H9 (cell line): ENCODE measurements around the gene HECTD2. TPM values are rescaled to one million over a fixed set of nuclear protein-coding genes. Genes with fewer than 3 reads are reported as not detected.

ENCODE experiments used
- DNase-seq: peaks from one replicate; pipeline ENCODE4 v3.0.0-alpha.2; 2017
- H2AFZ ChIP-seq: one replicate; pipeline ENCODE4 v1.6.1; 2013; ENCODE audit warnings: mild to moderate bottlenecking, low read length, control low read depth, moderate library complexity
- H2AK5ac ChIP-seq: 2 replicates; pipeline ENCODE4 v1.6.1; 2013; ENCODE audit warnings: low read length, control low read depth, mixed read lengths; ENCODE audit not compliant: insufficient read length
- H2BK120ac ChIP-seq: one replicate; pipeline ENCODE4 v1.6.1; 2013; ENCODE audit warnings: low read depth, mild to moderate bottlenecking, low read length, control low read depth, inconsistent platforms; ENCODE audit not compliant: poor library complexity, severe bottlenecking
- H2BK12ac ChIP-seq: 2 replicates; pipeline ENCODE4 v1.6.1; 2013; ENCODE audit warnings: low read length, control low read depth, mixed read lengths, low read depth; ENCODE audit not compliant: insufficient read length
- H2BK15ac ChIP-seq: 2 replicates; pipeline ENCODE4 v1.6.1; 2013; ENCODE audit warnings: low read depth, low read length, control low read depth
- H2BK20ac ChIP-seq: one replicate; pipeline ENCODE4 v1.6.1; 2013; ENCODE audit warnings: low read depth, mild to moderate bottlenecking, low read length, control low read depth, inconsistent platforms; ENCODE audit not compliant: poor library complexity, severe bottlenecking
- H2BK5ac ChIP-seq: 2 replicates; pipeline ENCODE4 v1.6.1; 2013; ENCODE audit warnings: low read length, control low read depth, mixed read lengths; ENCODE audit not compliant: insufficient read length
- H3K14ac ChIP-seq: 2 replicates; pipeline ENCODE4 v1.6.1; 2013; ENCODE audit warnings: low read length, control low read depth; ENCODE audit not compliant: insufficient read depth
- H3K18ac ChIP-seq: 2 replicates; pipeline ENCODE4 v1.6.1; 2013; ENCODE audit warnings: low read depth, mild to moderate bottlenecking, mixed read lengths, low read length, control low read depth; ENCODE audit not compliant: insufficient read length
- H3K23ac ChIP-seq: 2 replicates; pipeline ENCODE4 v1.6.1; 2013; ENCODE audit warnings: low read length, control low read depth, mixed read lengths, low read depth; ENCODE audit not compliant: insufficient read length
- H3K23me2 ChIP-seq: 2 replicates; pipeline ENCODE4 v1.6.1; 2013; ENCODE audit warnings: low read depth, mild to moderate bottlenecking, mixed read lengths, low read length, control low read depth; ENCODE audit not compliant: insufficient read length, poor library complexity, severe bottlenecking
- H3K27ac ChIP-seq: 2 replicates; pipeline ENCODE4 v1.5.1; 2013; ENCODE audit warnings: low read length, control low read depth, mixed read lengths, low read depth; ENCODE audit not compliant: insufficient read length
- H3K27me3 ChIP-seq: 2 replicates; pipeline ENCODE4 v1.6.1; 2013; ENCODE audit warnings: low read length, control low read depth, inconsistent platforms; ENCODE audit not compliant: insufficient read depth
- H3K4ac ChIP-seq: 2 replicates; pipeline ENCODE4 v1.6.1; 2013; ENCODE audit warnings: low read depth, mild to moderate bottlenecking, control low read depth, inconsistent platforms, low read length, moderate library complexity
- H3K4me1 ChIP-seq: 2 replicates; pipeline ENCODE4 v1.6.1; 2013; ENCODE audit warnings: low read length, control low read depth, inconsistent platforms; ENCODE audit not compliant: insufficient read depth
- H3K4me2 ChIP-seq: 2 replicates; pipeline ENCODE4 v1.6.1; 2013; ENCODE audit warnings: low read length, control low read depth, mixed read lengths; ENCODE audit not compliant: insufficient read length, insufficient read depth
- H3K56ac ChIP-seq: 2 replicates; pipeline ENCODE4 v1.6.1; 2013; ENCODE audit warnings: low read depth, mild to moderate bottlenecking, mixed read lengths, low read length, control low read depth; ENCODE audit not compliant: insufficient read length
- H3K79me1 ChIP-seq: 2 replicates; pipeline ENCODE4 v1.6.1; 2013; ENCODE audit warnings: low read depth, mild to moderate bottlenecking, moderate library complexity, low read length, control low read depth, inconsistent platforms; ENCODE audit not compliant: insufficient read depth, poor library complexity, severe bottlenecking
- H3K79me2 ChIP-seq: 2 replicates; pipeline ENCODE4 v1.6.1; 2013; ENCODE audit warnings: low read length, control low read depth, inconsistent platforms; ENCODE audit not compliant: insufficient read depth
- H3K9ac ChIP-seq: 2 replicates; pipeline ENCODE4 v1.6.1; 2013; ENCODE audit warnings: low read length, control low read depth, mixed read lengths; ENCODE audit not compliant: insufficient read length; ENCODE audit errors: extremely low read depth
- H3K9me3 ChIP-seq: one replicate; pipeline ENCODE4 v1.6.1; 2013; ENCODE audit warnings: low read depth, low read length, inconsistent platforms; ENCODE audit not compliant: control insufficient read depth
- H3T11ph ChIP-seq: one replicate; pipeline ENCODE4 v1.6.1; 2013; ENCODE audit warnings: mild to moderate bottlenecking, low read length, control low read depth, inconsistent platforms
- H4K20me1 ChIP-seq: one replicate; pipeline ENCODE4 v1.6.1; 2013; ENCODE audit not compliant: control insufficient read depth, insufficient read length, insufficient read depth
- H4K5ac ChIP-seq: 2 replicates; pipeline ENCODE4 v1.6.1; 2013; ENCODE audit warnings: low read depth, mild to moderate bottlenecking, mixed read lengths, low read length, control low read depth; ENCODE audit not compliant: insufficient read length
- H4K8ac ChIP-seq: replicated peaks from 2 replicates; pipeline ENCODE4 v1.6.1; 2013; ENCODE audit warnings: low read length, control low read depth, mixed read lengths, low read depth; ENCODE audit not compliant: insufficient read length
- H4K91ac ChIP-seq: 2 replicates; pipeline ENCODE4 v1.6.1; 2013; ENCODE audit warnings: low read depth, mild to moderate bottlenecking, moderate library complexity, mixed read lengths, low read length, control low read depth; ENCODE audit not compliant: insufficient read length
- H3K27ac Mint-ChIP-seq, 3 experiments: 2 replicates in 2 of 3; 3 replicates in 1 of 3; pipeline ENCODE4 v1.8.0; 2020 to 2021; ENCODE audit warnings: mixed read lengths in 3 of 3, mild to moderate bottlenecking in 1 of 3, moderate library complexity in 1 of 3
- H3K27me3 Mint-ChIP-seq: 2 replicates; pipeline ENCODE4 v1.8.0; 2021; ENCODE audit warnings: low read depth, mild to moderate bottlenecking, moderate library complexity, mixed read lengths
- H3K36me3 Mint-ChIP-seq, 3 experiments: 2 replicates in 2 of 3; 3 replicates in 1 of 3; pipeline ENCODE4 v1.8.0; 2020 to 2021; ENCODE audit warnings: low read depth in 3 of 3, mixed read lengths in 3 of 3; ENCODE audit not compliant: insufficient read depth in 1 of 3
- H3K4me1 Mint-ChIP-seq, 2 experiments: 2 replicates each; pipeline ENCODE4 v1.8.0; 2020; ENCODE audit warnings: mixed read lengths in 2 of 2
- H3K4me3 Mint-ChIP-seq, 2 experiments: 2 replicates in 1 of 2; 3 replicates in 1 of 2; pipeline ENCODE4 v1.8.0; 2020 to 2021; ENCODE audit warnings: mild to moderate bottlenecking in 2 of 2, mixed read lengths in 2 of 2, moderate library complexity in 1 of 2
- H3K9me3 Mint-ChIP-seq, 2 experiments: 2 replicates in 1 of 2; 3 replicates in 1 of 2; pipeline ENCODE4 v1.8.0; 2020; ENCODE audit warnings: mild to moderate bottlenecking in 2 of 2, mixed read lengths in 2 of 2, moderate library complexity in 1 of 2
- WGBS: extraction: QIAGEN DNeasy Blood & Tissue Kit; methylation state at CpG from one replicate; pipeline ENCODE4 v1.1.7; 2013; ENCODE audit warnings: missing lambda C conversion rate, low lambda C conversion rate, mixed read lengths; ENCODE audit not compliant: insufficient read length; ENCODE audit errors: extremely low coverage; 5-methylcytosine and 5-hydroxymethylcytosine counted together
- total RNA-seq: library from RNA; stranded (reverse); gene quantifications from 2 replicates; pipeline ENCODE4 v1.2.1, GENCODE V29; 2021
- TF ChIP-seq, protein P1 (sequence below): fragments of 200-600 bp; sonication (generic); conservative IDR thresholded peaks from 3 replicates; pipeline ENCODE4 v1.8.0; 2021; ENCODE audit warnings: antibody characterized with exemption, mild to moderate bottlenecking

HECTD2 gene
- total RNA-seq, 1 experiment from 2014 or later: 13.4 TPM

DNA sequence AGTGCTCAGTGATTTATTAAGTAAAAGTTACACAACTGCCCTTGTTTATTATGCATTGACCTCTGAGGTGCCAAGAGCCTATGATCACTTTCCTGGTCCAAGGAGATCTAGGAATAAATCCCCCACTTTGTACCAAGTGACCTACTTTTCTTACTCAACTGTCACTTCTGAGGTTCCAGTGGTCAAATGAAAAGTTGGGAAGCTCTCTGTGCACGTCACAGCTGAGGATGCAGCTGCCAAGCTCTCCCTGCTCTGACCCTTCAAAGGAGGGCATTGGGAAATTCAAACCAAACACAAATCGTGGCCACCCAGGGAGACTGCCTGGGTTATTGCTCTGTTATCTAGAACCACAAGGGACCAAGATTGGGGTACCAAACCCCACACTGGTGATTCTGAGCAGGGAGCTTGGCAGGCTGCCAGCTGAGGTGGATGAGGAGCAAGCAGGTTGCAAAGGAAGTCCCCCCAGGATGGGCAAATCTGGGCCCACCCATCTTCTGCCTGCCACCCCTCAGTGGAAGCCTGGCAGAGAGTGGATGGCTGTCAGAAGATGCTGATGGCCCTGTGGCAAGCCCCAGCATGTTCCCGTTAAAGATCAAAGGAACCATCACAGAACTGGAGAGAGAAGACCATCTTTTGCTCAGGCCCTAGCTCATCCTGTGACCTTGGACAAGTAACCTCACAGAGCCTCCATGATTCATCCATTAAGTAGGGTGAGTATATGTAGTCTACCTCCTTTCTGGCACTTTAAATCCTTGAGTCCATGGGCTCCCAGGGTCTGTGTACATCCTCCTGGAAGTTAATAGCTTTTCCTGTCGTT, 116.0 kb downstream of the HECTD2 start:
- Histone ChIP-seq H2AFZ (no peak overlapping the region), H3K23me2 (no peaks in the 10 kb centered on the region), H3K9me3 (no peaks in the 10 kb centered on the region), H3K56ac (no peak overlapping the region), H2BK20ac (no peak overlapping the region), H2BK120ac (no peak overlapping the region), H3K4me1 (no peaks in the 10 kb centered on the region; the same call in 1 of the 2 replicates), H3K4me2 (no peak overlapping the region), H3K23ac (no peak overlapping the region), H3K79me2 (no peaks in the 10 kb centered on the region), H2AK5ac (no peak overlapping the region), H3K27me3 (no peaks in the 10 kb centered on the region), H4K20me1 (no peaks in the 10 kb centered on the region), H3T11ph (no peak overlapping the region), H2BK15ac (no peak overlapping the region), H4K91ac (no peak overlapping the region), H4K8ac (no peak overlapping the region), H2BK12ac (no peak overlapping the region), H3K4ac (no peak overlapping the region), H4K5ac (no peak overlapping the region), H3K9ac (no peak overlapping the region), H3K18ac (no peak overlapping the region), H2BK5ac (no peak overlapping the region), H3K27ac (no peak overlapping the region), H3K79me1 (no peaks in the 10 kb centered on the region), H3K14ac (no peak overlapping the region; the same call in 1 of the 2 replicates)
- no CpG with 5 or more reads among the region's 4 CpGs for WGBS
- Mint-ChIP-seq H3K36me3 (no peaks in the 10 kb centered on the region; a peak in 1 of 7 replicates), H3K9me3 (no peaks in the 10 kb centered on the region), H3K4me1 (no peaks in the 10 kb centered on the region; a peak in 1 of 4 replicates), H3K27ac (no peak overlapping the region), H3K27me3 (no peaks in the 10 kb centered on the region; the same call in 1 of the 2 replicates), H3K4me3 (no peak overlapping the region)
- DNase-seq: no peak
- TF ChIP-seq, protein P1, sequence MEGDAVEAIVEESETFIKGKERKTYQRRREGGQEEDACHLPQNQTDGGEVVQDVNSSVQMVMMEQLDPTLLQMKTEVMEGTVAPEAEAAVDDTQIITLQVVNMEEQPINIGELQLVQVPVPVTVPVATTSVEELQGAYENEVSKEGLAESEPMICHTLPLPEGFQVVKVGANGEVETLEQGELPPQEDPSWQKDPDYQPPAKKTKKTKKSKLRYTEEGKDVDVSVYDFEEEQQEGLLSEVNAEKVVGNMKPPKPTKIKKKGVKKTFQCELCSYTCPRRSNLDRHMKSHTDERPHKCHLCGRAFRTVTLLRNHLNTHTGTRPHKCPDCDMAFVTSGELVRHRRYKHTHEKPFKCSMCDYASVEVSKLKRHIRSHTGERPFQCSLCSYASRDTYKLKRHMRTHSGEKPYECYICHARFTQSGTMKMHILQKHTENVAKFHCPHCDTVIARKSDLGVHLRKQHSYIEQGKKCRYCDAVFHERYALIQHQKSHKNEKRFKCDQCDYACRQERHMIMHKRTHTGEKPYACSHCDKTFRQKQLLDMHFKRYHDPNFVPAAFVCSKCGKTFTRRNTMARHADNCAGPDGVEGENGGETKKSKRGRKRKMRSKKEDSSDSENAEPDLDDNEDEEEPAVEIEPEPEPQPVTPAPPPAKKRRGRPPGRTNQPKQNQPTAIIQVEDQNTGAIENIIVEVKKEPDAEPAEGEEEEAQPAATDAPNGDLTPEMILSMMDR: no peak
